Caco-2 (cell line): ENCODE results near the gene FARSB. TPM values are rescaled to one million over a fixed set of nuclear protein-coding genes. Genes with fewer than 3 reads are reported as not detected.

Experiments used
- BruUV-seq: library from RNA; stranded (reverse); fragments of 400-500 nt; replicated peaks from 2 replicates; lab custom pipeline; 2021; lab: Mats Ljungman, UMichigan
- CTCF ChIA-PET: fragments of 300-600 bp; sonication (Branson Sonifier 250); formaldehyde crosslinking; loops from one replicate; lab custom pipeline; 2022; ENCODE audit warnings: antibody characterized with exemption; lab: Charles Lee
- POLR2A ChIA-PET: fragments of 300-600 bp; sonication (Branson Sonifier 250); formaldehyde crosslinking; loops from one replicate; lab custom pipeline; 2022; ENCODE audit warnings: antibody characterized with exemption; lab: Charles Lee
- DNase-seq, 2 experiments: peaks; one replicate each; pipeline versions ENCODE4 v3.0.0 to v3.0.0-alpha.2; 2020 to 2022
- H3K27me3 ChIP-seq: replicated peaks from 2 replicates; pipeline ENCODE4 v1.6.0; 2011; ENCODE audit warnings: low read length; ENCODE audit not compliant: control insufficient read depth, insufficient read depth
- H3K36me3 ChIP-seq: 2 replicates; pipeline ENCODE4 v1.5.1; 2011; ENCODE audit warnings: low read length; ENCODE audit not compliant: control insufficient read depth, insufficient read depth
- H3K4me1 ChIP-seq: fragments of 250-450 bp; sonication (Bioruptor Pico); 2 replicates; pipeline ENCODE4 v1.5.1; 2020; ENCODE audit warnings: mild to moderate bottlenecking
- H3K4me3 ChIP-seq: 2 replicates; pipeline ENCODE4 v1.5.1; 2011; ENCODE audit warnings: low read depth, mild to moderate bottlenecking, control low read depth, low read length
- H3K9me3 ChIP-seq: fragments of 250-450 bp; sonication (Bioruptor Pico); 2 replicates; pipeline ENCODE4 v1.5.1; 2020; ENCODE audit warnings: mild to moderate bottlenecking, moderate library complexity
- H3K27ac Mint-ChIP-seq: one replicate; pipeline ENCODE4 v1.8.0; 2022; ENCODE audit warnings: mixed read lengths; ENCODE audit not compliant: unreplicated experiment
- H3K27me3 Mint-ChIP-seq: one replicate; pipeline ENCODE4 v1.8.0; 2022; ENCODE audit warnings: mixed read lengths; ENCODE audit not compliant: insufficient read depth, unreplicated experiment
- H3K36me3 Mint-ChIP-seq: one replicate; pipeline ENCODE4 v1.8.0; 2022; ENCODE audit warnings: mild to moderate bottlenecking, mixed read lengths; ENCODE audit not compliant: insufficient read depth, unreplicated experiment
- H3K4me1 Mint-ChIP-seq: one replicate; pipeline ENCODE4 v1.8.0; 2022; ENCODE audit warnings: low read depth, mixed read lengths; ENCODE audit not compliant: unreplicated experiment
- H3K4me3 Mint-ChIP-seq: one replicate; pipeline ENCODE4 v1.8.0; 2022; ENCODE audit warnings: mild to moderate bottlenecking, moderate library complexity, mixed read lengths; ENCODE audit not compliant: unreplicated experiment
- H3K9me3 Mint-ChIP-seq: one replicate; pipeline ENCODE4 v1.8.0; 2022; ENCODE audit warnings: mixed read lengths; ENCODE audit not compliant: unreplicated experiment
- intact Hi-C: fragments of 100-400 bp; cut with micrococcal nuclease; formaldehyde crosslinking; loops from one replicate; pipeline ENCODE4 v1.10.0; 2022; ENCODE audit not compliant: unreplicated experiment
- total RNA-seq: library from RNA; stranded (reverse); gene quantifications from 2 replicates; pipeline ENCODE4 v1.2.3, GENCODE V29; 2022
- TF ChIP-seq, protein P1 (sequence below), 2 experiments: fragments of 200-600 bp in 1 of 2; IDR thresholded peaks; 1 replicate in 1 of 2; 2 replicates in 1 of 2; pipeline versions ENCODE4 v1.5.1 to v1.8.0; 2011 to 2022; ENCODE audit warnings: antibody characterized with exemption in 1 of 2, control low read depth in 1 of 2, inconsistent platforms in 1 of 2, low read depth in 1 of 2, low read length in 1 of 2, mild to moderate bottlenecking in 1 of 2, moderate library complexity in 1 of 2; ENCODE audit not compliant: insufficient read depth in 1 of 2, severe bottlenecking in 1 of 2, unreplicated experiment in 1 of 2

Gene FARSB
- total RNA-seq, 1 experiment from 2014 or later: 48.9 TPM

DNA sequence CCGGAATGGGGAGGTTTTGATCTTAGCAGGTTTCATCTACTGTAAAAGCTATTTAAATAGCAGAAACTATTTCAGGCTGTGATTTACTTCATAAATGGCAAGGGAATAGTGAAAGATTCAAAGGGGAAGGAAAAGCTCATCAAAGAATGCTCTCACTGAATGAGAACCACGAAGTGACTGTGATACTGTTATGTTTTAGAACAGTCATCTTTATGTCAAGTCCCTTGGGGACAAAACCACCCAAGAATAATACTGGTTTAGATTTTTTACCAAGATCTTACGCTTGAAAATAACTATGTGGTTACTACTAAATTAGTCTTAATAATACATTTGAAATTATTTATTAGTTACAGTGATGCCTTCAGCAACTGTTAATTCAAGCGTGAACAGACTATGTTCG lies 28.1 kb downstream of the FARSB start:
- H3K4me3 Mint-ChIP-seq: no peak overlapping the region
- H3K36me3 Mint-ChIP-seq: peaks cover 78% of the 10 kb centered on the region
- H3K27me3 ChIP-seq: no peaks in the 10 kb centered on the region
- POLR2A ChIA-PET: no interaction called here
- DNase-seq: no peak
- no peak overlapping the region for H3K27ac Mint-ChIP-seq
- TF ChIP-seq, protein P1, sequence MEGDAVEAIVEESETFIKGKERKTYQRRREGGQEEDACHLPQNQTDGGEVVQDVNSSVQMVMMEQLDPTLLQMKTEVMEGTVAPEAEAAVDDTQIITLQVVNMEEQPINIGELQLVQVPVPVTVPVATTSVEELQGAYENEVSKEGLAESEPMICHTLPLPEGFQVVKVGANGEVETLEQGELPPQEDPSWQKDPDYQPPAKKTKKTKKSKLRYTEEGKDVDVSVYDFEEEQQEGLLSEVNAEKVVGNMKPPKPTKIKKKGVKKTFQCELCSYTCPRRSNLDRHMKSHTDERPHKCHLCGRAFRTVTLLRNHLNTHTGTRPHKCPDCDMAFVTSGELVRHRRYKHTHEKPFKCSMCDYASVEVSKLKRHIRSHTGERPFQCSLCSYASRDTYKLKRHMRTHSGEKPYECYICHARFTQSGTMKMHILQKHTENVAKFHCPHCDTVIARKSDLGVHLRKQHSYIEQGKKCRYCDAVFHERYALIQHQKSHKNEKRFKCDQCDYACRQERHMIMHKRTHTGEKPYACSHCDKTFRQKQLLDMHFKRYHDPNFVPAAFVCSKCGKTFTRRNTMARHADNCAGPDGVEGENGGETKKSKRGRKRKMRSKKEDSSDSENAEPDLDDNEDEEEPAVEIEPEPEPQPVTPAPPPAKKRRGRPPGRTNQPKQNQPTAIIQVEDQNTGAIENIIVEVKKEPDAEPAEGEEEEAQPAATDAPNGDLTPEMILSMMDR (IDR thresholded peaks at IDR 0.05; ENCODE audit: insufficient read depth in 1 of 2, low read depth in 1 of 2, low read length in 1 of 2, severe bottlenecking in 1 of 2, unreplicated experiment in 1 of 2): no peak
- H3K36me3 ChIP-seq: peaks cover 1% of the 10 kb centered on the region
- no peaks in the 10 kb centered on the region for H3K4me1 ChIP-seq
- no peaks in the 10 kb centered on the region for H3K9me3 Mint-ChIP-seq
- intact Hi-C loops: no loop called here
- BruUV-seq: no TSS peak
- CTCF ChIA-PET: no interaction called here
- no peak overlapping the region for H3K4me3 ChIP-seq
- H3K27me3 Mint-ChIP-seq: no peaks in the 10 kb centered on the region
- no peaks in the 10 kb centered on the region for H3K9me3 ChIP-seq
- H3K4me1 Mint-ChIP-seq: no peaks in the 10 kb centered on the region

DNA sequence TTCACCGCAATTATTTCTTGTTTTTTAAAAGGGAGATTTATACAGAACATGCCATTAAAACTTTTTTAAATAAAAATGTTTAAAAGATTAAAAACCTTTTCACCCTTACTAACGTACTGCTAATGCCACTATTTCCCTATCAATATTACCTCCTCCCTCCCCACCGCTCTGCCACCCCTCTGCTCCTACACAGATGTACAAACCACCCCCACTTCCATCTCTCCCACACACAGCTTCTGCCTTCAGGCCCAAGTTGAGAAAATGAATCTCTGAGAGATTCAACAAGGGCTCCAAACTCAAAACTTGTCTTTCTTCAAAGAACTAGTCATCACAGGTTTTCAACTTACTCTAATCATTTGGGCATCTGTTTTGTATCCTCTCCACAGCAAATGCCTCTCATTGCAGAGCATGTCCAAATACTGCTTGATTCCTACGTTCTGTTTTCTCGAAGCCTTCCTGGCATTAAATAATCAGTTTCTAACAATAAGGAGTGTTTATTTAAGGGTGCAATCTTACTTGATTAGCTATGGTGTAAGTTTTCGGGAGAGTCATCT lies 32.1 kb downstream of the FARSB start:
- H3K9me3 Mint-ChIP-seq: no peaks in the 10 kb centered on the region
- Histone ChIP-seq H3K36me3 (peaks cover 3% of the 10 kb centered on the region), H3K9me3 (no peaks in the 10 kb centered on the region), H3K4me1 (no peaks in the 10 kb centered on the region), H3K27me3 (no peaks in the 10 kb centered on the region), H3K4me3 (no peak overlapping the region)
- no peak for DNase-seq
- intact Hi-C loops: no loop called here
- no peaks in the 10 kb centered on the region for H3K27me3 Mint-ChIP-seq
- H3K27ac Mint-ChIP-seq: no peak overlapping the region
- CTCF ChIA-PET: interaction anchor here (0.6 kb wide), 1 partner anchor 30 kb away, joined by 3 read pairs; no protein-coding TSS in a partner anchor
- TF ChIP-seq, protein P1 (IDR thresholded peaks at IDR 0.05; ENCODE audit: insufficient read depth in 1 of 2, low read depth in 1 of 2, low read length in 1 of 2, severe bottlenecking in 1 of 2, unreplicated experiment in 1 of 2): no peak
- BruUV-seq: no TSS peak
- peaks cover 61% of the 10 kb centered on the region for H3K36me3 Mint-ChIP-seq
- no peaks in the 10 kb centered on the region for H3K4me1 Mint-ChIP-seq
- POLR2A ChIA-PET: no interaction called here
- no peak overlapping the region for H3K4me3 Mint-ChIP-seq

DNA sequence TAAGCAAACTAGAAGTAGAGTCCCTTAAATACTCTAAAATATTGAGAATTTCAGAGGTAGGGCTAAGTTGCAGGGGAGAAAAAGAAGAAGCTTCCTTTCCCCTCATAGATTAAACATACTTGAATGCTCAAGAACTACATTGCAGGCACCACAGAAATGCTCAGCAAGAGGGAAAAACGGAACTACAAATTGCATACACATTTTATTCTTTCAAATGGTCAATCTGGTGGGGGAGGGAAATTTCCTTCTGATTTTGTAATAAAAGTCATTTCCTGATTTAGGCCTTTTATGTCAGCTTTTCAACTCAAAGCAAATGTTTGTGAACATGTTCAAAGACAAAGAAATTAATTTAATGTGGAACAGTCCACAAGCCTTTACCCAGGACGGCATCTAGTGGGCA lies 33.0 kb downstream of the FARSB start:
- Histone ChIP-seq H3K9me3 (no peaks in the 10 kb centered on the region), H3K36me3 (peaks cover 3% of the 10 kb centered on the region), H3K4me3 (no peak overlapping the region), H3K4me1 (no peaks in the 10 kb centered on the region), H3K27me3 (no peaks in the 10 kb centered on the region)
- no peak for DNase-seq
- ChIA-PET POLR2A (no interaction called here), CTCF (no interaction called here)
- Mint-ChIP-seq H3K4me1 (no peaks in the 10 kb centered on the region), H3K4me3 (no peak overlapping the region), H3K9me3 (no peaks in the 10 kb centered on the region), H3K27ac (no peak overlapping the region), H3K36me3 (peaks cover 67% of the 10 kb centered on the region), H3K27me3 (no peaks in the 10 kb centered on the region)
- intact Hi-C loops: no loop called here
- TF ChIP-seq, protein P1 (IDR thresholded peaks at IDR 0.05; ENCODE audit: insufficient read depth in 1 of 2, low read depth in 1 of 2, low read length in 1 of 2, severe bottlenecking in 1 of 2, unreplicated experiment in 1 of 2): no peak
- no TSS peak for BruUV-seq
